Ectodermal cell (in vitro differentiated cells): ENCODE results near the gene USP27X.

Source experiments
- H3K27ac ChIP-seq: 2 replicates; pipeline ENCODE4 v1.7.0; 2013; ENCODE audit warnings: mild to moderate bottlenecking, low read depth, low read length; ENCODE audit not compliant: insufficient read depth, poor library complexity, severe bottlenecking
- H3K27me3 ChIP-seq: 2 replicates; pipeline ENCODE4 v1.7.0; 2013; ENCODE audit warnings: mild to moderate bottlenecking, low read length; ENCODE audit not compliant: insufficient read depth, control insufficient read depth, poor library complexity, severe bottlenecking
- H3K36me3 ChIP-seq: one replicate; pipeline ENCODE4 v1.7.0; 2013; ENCODE audit warnings: low read length; ENCODE audit not compliant: control insufficient read depth, insufficient read depth
- H3K4me1 ChIP-seq: one replicate; pipeline ENCODE4 v1.7.0; 2013; ENCODE audit warnings: low read length; ENCODE audit not compliant: control insufficient read depth, insufficient read depth
- H3K4me3 ChIP-seq: 2 replicates; pipeline ENCODE4 v1.7.0; 2013; ENCODE audit warnings: low read depth, low read length, control low read depth; ENCODE audit not compliant: insufficient read depth
- H3K9me3 ChIP-seq: 2 replicates; pipeline ENCODE4 v1.7.0; 2013; ENCODE audit warnings: mild to moderate bottlenecking, low read length, moderate library complexity; ENCODE audit not compliant: control insufficient read depth
- WGBS, 2 experiments: methylation state at CpG; one replicate each; pipeline ENCODE4 v1.1.7; 2013; ENCODE audit warnings: missing lambda C conversion rate in 2 of 2; 5-methylcytosine and 5-hydroxymethylcytosine counted together

The USP27X gene

DNA sequence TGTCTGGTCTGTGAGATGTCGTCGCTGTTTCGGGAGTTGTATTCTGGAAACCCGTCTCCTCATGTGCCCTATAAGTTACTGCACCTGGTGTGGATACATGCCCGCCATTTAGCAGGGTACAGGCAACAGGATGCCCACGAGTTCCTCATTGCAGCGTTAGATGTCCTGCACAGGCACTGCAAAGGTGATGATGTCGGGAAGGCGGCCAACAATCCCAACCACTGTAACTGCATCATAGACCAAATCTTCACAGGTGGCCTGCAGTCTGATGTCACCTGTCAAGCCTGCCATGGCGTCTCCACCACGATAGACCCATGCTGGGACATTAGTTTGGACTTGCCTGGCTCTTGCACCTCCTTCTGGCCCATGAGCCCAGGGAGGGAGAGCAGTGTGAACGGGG is 1.4 kb downstream of the USP27X start:
- H3K9me3 ChIP-seq, result no peaks in the 10 kb centered on the region

DNA sequence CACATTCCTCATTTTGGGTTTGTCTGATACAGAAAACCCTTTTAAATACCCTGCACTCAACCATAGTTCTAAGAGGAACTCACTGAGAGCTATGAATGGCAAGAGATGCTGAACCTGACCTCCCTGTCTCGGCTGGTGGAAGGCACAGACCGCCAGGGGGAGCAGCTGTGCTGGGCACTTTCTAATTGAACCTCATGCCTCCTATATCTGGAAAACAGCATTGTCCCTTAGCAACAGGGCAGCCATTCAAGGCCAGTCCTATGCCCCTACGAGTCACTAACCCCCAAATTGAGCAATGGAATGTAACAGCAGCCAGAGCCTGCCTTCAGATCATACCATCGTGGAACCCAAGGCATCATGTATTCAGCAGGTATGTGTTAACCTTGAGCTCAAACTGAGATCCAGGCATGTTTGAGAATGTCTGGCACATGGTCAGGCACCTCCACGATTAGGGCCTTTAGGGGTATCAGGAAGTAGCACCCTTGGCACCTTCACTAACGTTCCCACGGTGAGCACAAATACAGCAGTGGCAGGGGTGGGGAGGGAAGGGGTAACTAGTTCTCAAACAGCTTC is 5.1 kb downstream of the USP27X start:
- Histone ChIP-seq H3K9me3 (no peaks in the 10 kb centered on the region), H3K27me3 (no peaks in the 10 kb centered on the region), H3K4me1 (no peaks in the 10 kb centered on the region), H3K27ac (no peak overlapping the region), H3K36me3 (no peaks in the 10 kb centered on the region), H3K4me3 (no peak overlapping the region)
- WGBS, 2 experiments, result 53 to 57% methylated on average over 7 of the region's 7 CpGs

More for the DNA sequence above, 1.4 kb downstream of the USP27X start:
- H3K27me3 ChIP-seq, result no peaks in the 10 kb centered on the region
- WGBS, 2 experiments, result 91 to 94% methylated on average over 12 of the region's 12 CpGs
- H3K27ac ChIP-seq, result no peak overlapping the region
- no peaks in the 10 kb centered on the region for H3K4me1 ChIP-seq
- H3K4me3 ChIP-seq, result no peak overlapping the region
- no peaks in the 10 kb centered on the region for H3K36me3 ChIP-seq

DNA sequence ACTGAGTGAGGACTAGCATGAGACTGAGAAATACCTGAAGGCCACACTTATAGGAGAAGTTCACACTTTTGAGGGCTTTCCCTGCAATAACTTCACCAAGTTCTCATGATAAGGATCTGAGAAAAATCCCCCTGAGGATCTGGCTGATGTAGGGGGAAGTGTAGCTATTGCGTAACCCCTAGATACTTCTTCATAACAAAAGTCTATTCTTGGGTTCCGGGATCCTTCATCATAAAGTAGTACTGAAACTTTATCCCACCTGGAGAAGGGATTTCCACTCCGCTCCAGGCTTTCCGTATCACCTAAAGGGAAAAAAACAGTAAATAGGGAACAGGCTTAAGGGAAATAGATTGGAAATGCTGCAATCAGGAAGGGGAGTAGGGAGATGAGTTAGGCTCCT is 13.3 kb downstream of the USP27X start:
- H3K36me3 ChIP-seq, result no peaks in the 10 kb centered on the region
- no peak overlapping the region for H3K4me3 ChIP-seq
- no peaks in the 10 kb centered on the region for H3K9me3 ChIP-seq
- no peaks in the 10 kb centered on the region for H3K27me3 ChIP-seq
- H3K4me1 ChIP-seq, result no peaks in the 10 kb centered on the region
- H3K27ac ChIP-seq, result no peak overlapping the region
- 73 to 91% methylated on average over 3 to 4 of the region's 4 CpGs for WGBS, 2 experiments

DNA sequence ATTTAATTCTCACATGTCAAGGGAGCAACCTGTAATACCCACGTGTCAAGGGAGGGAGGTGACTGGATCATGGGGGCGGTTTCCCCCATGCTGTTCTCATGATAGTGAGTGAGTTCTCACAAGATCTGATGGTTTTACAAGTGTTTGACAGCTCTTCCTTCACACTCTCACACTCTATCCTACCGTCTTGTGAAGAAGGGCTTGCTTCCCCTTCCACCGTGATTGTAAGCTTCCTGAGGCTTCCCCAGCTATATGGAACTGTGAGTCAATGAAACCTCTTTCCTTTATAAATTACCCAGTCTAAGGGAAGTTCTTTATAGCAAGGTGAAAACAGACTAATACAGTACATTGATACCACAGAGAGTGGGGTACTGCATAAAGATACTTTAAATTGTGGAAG is 17.7 kb downstream of the USP27X start:
- Histone ChIP-seq H3K27me3 (no peaks in the 10 kb centered on the region), H3K9me3 (no peaks in the 10 kb centered on the region), H3K4me3 (no peak overlapping the region), H3K36me3 (no peaks in the 10 kb centered on the region), H3K4me1 (no peaks in the 10 kb centered on the region), H3K27ac (no peak overlapping the region)
- WGBS, 2 experiments, result 93 to 100% methylated on average over 1 to 4 of the region's 4 CpGs

DNA sequence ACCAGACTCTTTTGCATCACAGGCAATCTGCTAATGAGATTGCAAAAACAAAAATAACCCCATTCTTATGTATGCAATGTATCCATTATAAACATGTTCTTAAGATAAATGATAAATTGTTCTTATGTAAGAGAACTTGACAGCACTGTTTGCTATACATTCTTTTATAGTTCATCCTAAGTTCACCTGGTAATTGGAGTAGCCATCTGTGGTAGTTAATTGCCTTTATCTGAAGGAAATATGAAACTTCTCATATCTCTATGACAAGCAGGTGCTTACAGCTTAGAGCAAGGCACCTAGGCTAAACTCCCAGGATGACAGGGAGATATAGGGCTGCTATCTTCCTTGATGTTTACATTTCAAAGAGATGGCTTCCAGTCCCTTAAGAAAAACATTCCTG is 21.8 kb downstream of the USP27X start:
- Histone ChIP-seq H3K27me3 (no peaks in the 10 kb centered on the region), H3K36me3 (no peaks in the 10 kb centered on the region), H3K4me3 (no peak overlapping the region), H3K4me1 (no peaks in the 10 kb centered on the region), H3K9me3 (no peaks in the 10 kb centered on the region), H3K27ac (no peak overlapping the region)

DNA sequence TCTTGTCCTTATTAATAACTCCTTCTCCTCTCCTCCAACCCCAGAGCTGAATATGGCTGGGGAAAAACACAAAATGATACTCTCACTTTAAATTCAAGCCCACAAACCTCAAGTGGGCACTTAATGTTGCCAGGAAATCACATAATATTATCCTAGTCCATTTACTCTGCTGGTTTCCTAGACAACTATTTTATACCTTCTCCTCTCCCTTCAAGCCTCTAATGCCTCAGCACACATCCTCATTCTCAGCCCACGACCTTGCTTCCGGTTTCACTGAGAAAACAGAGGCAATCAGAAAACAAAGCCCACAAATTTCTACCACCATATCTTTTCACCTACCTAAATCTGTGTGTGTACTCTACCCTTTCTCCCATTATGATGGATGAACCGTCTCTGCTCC is 31.1 kb downstream of the USP27X start:
- Histone ChIP-seq H3K9me3 (no peaks in the 10 kb centered on the region), H3K27ac (no peak overlapping the region), H3K4me1 (no peaks in the 10 kb centered on the region), H3K4me3 (no peak overlapping the region), H3K36me3 (no peaks in the 10 kb centered on the region), H3K27me3 (no peaks in the 10 kb centered on the region)
- 73 to 81% methylated on average over 3 of the region's 3 CpGs for WGBS, 2 experiments

DNA sequence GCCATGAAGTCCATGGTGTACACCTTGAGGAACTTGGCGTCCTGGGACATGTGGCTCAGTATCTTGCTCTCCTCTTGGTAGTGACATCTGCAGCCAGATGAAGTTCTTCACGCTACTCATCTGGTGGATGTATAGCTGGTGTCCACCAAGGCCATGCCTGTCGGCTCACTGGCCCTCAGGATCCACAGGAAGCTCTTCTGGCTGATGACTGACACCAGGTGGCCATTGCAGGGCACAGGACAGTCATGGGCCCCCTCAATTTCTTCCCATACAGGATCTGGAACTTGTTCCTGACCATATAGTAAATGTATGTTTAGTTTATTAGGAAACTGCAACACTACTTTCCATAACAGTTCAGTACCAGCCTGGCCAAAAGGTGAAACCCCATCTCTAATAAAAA is 32.8 kb downstream of the USP27X start:
- Histone ChIP-seq H3K27me3 (no peaks in the 10 kb centered on the region), H3K9me3 (no peaks in the 10 kb centered on the region), H3K4me3 (no peak overlapping the region), H3K4me1 (no peaks in the 10 kb centered on the region), H3K27ac (no peak overlapping the region), H3K36me3 (no peaks in the 10 kb centered on the region)
- WGBS, 2 experiments, result 90% methylated on average over 3 of the region's 3 CpGs

DNA sequence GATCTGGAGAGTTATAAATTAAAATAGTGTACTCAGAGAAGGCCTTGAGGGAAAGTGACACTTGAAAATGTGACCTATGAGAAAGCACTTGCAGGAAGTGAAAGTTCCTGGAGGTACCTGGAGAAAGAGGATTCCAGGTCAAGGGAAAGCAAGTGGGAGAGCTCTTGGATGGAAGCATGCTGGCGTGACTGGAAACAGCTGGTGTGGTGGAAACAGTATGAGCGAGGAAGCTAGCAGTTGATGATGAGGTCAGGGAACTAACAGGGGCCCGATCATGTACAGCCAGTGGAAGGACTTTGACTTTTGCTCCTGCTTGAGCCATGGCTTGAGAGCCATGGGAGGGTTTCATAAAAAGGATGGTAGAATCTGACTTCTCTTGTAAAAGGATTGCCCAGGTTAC is 33.6 kb downstream of the USP27X start:
- Histone ChIP-seq H3K9me3 (no peaks in the 10 kb centered on the region), H3K36me3 (no peaks in the 10 kb centered on the region), H3K4me1 (no peaks in the 10 kb centered on the region), H3K27me3 (no peaks in the 10 kb centered on the region), H3K4me3 (no peak overlapping the region), H3K27ac (no peak overlapping the region)
- 93 to 95% methylated on average over 3 of the region's 3 CpGs for WGBS, 2 experiments

DNA sequence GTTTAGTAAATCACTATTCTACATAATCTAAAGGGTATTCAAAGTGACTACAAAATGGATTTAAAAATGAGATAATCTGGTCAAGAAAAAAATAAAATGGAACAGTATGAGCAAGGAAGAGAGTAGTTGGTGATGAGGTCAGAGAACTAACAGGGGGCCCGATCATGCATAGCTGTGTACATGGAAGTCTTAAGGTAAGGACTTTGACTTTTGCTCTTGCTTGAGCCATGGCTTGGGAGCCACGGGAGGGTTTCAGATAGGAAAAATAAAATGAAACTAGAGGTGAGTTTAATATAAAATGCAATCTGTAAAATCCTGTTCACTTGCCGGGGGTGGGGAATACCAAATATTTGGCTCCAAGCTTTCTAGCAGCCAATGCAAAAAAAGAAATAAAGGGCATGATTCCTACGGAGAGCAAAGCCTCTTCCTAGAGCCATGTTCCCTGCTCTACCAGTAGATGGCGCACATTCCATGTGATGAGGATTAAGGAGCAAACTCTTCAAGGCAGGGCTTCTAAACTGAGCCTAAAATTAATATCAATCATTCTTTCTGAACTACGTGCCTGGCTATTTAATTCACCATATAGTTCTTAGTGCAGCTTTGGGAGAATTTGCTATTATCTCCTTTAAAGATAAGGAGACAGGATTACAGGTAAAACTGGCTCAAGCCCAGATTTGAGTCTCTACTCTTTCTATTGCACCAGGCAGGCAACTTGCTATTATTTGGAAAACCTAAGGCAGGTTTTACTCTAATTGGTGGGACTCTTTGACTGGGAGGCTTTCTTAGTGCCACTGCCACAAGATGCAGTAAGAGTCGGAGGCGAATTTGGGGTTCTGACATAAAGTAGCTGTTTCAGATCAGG is 36.3 kb downstream of the USP27X start:
- WGBS, 2 experiments, result 42 to 46% methylated on average over 7 to 8 of the region's 8 CpGs
- H3K36me3 ChIP-seq, result no peaks in the 10 kb centered on the region
- H3K27me3 ChIP-seq, result no peaks in the 10 kb centered on the region
- no peak overlapping the region for H3K27ac ChIP-seq
- no peak overlapping the region for H3K4me3 ChIP-seq
- H3K4me1 ChIP-seq, result no peaks in the 10 kb centered on the region
- no peaks in the 10 kb centered on the region for H3K9me3 ChIP-seq

DNA sequence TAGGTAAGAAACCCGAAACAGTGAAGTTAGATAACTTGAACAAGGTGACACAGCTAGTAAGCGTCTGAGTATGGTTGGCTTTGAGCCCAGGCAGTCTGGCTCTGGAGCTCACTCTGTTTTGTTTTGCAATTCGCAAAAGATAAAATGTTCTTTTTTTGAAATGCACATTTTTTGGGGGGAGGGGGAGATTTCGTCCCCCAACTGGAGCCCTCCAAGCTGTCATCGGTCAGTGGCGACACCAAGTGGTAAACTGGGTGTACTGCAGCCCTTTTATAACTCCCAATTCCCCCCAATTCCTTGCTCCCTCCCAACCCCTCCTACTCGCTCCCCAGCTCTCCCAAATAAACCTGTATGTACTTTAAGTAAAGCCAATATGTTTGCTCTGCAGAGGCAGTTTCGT is 40.3 kb downstream of the USP27X start:
- Histone ChIP-seq H3K27ac (no peak overlapping the region), H3K27me3 (peaks cover 10% of the 10 kb centered on the region), H3K4me3 (no peak overlapping the region), H3K4me1 (no peaks in the 10 kb centered on the region), H3K36me3 (no peaks in the 10 kb centered on the region), H3K9me3 (no peaks in the 10 kb centered on the region)
- 29 to 51% methylated on average over 5 to 8 of the region's 8 CpGs for WGBS, 2 experiments
